Measurements from ENCODE around the gene TTBK2.

GRCh38 chr15:42729409-42729808, 191.2 kb downstream of the TTBK2 start:
- TF ChIP-seq CTCF (IDR thresholded peaks at IDR 0.05), result no peak
- no peak for TF ChIP-seq POLR2A (IDR thresholded peaks at IDR 0.05)

Measured in adrenal gland (tissue), 5 donors.